HFFc6 (cell line): ENCODE results near the gene TBL1XR1. TPM values are rescaled to one million over a fixed set of nuclear protein-coding genes. Genes with fewer than 3 reads are reported as not detected.

Experiments used
- DNase-seq: peaks from one replicate; pipeline ENCODE4 v3.0.0-alpha.2; 2018
- H3K27ac Mint-ChIP-seq: 2 replicates; pipeline ENCODE4 v1.8.0; 2020; ENCODE audit warnings: mild to moderate bottlenecking, mixed read lengths
- H3K27me3 Mint-ChIP-seq: 2 replicates; pipeline ENCODE4 v1.8.0; 2021; ENCODE audit warnings: mild to moderate bottlenecking, moderate library complexity, mixed read lengths; ENCODE audit not compliant: insufficient read depth
- H3K36me3 Mint-ChIP-seq: 2 replicates; pipeline ENCODE4 v1.8.0; 2021; ENCODE audit warnings: low read depth, mixed read lengths
- H3K4me1 Mint-ChIP-seq: 2 replicates; pipeline ENCODE4 v1.8.0; 2020; ENCODE audit warnings: low read depth, mixed read lengths
- H3K4me3 Mint-ChIP-seq: 2 replicates; pipeline ENCODE4 v1.8.0; 2020; ENCODE audit warnings: mild to moderate bottlenecking, moderate library complexity, mixed read lengths
- H3K9me3 Mint-ChIP-seq: 2 replicates; pipeline ENCODE4 v1.8.0; 2020; ENCODE audit warnings: mild to moderate bottlenecking, mixed read lengths
- CTCF ChIP-seq: fragments of 200-600 bp; sonication (generic); IDR thresholded peaks from 2 replicates; pipeline ENCODE4 v1.5.0; 2021; ENCODE audit warnings: antibody characterized with exemption, mild to moderate bottlenecking
- total RNA-seq, 6 experiments: library from RNA; stranded (reverse); fragmentation: NEBNext Ultra II Directional; extraction: Animal tissue kit (Norgen Biotek cat#: 25700); gene quantifications; 2 replicates in 1 of 6; 3 replicates in 5 of 6; pipeline ENCODE4 v1.2.3, GENCODE V29; 2021

TBL1XR1 gene
- total RNA-seq, 6 experiments from 2014 or later: 89.5 to 131 (median 114) TPM

- H3K27me3 Mint-ChIP-seq: peaks cover 4% of the 10 kb centered on the region
- no peaks in the 10 kb centered on the region for H3K9me3 Mint-ChIP-seq
- TF ChIP-seq CTCF: no peak
- DNase-seq: no peak
- H3K4me3 Mint-ChIP-seq: no peak overlapping the region
- H3K27ac Mint-ChIP-seq: no peak overlapping the region
- H3K36me3 Mint-ChIP-seq: no peaks in the 10 kb centered on the region
- H3K4me1 Mint-ChIP-seq: no peaks in the 10 kb centered on the region
These were observed 15.5 kb upstream of the TBL1XR1 start for GRCh38 chr3:177212756-177213155.

- Mint-ChIP-seq H3K27me3 (peaks cover 4% of the 10 kb centered on the region), H3K36me3 (no peaks in the 10 kb centered on the region), H3K9me3 (no peaks in the 10 kb centered on the region), H3K27ac (no peak overlapping the region), H3K4me3 (no peak overlapping the region), H3K4me1 (no peaks in the 10 kb centered on the region)
- no peak for DNase-seq
- no peak for TF ChIP-seq CTCF
These were observed 15.0 kb upstream of the TBL1XR1 start for GRCh38 chr3:177212278-177212610.

- Mint-ChIP-seq H3K4me1 (no peaks in the 10 kb centered on the region), H3K4me3 (no peak overlapping the region), H3K27ac (no peak overlapping the region), H3K27me3 (peaks cover 4% of the 10 kb centered on the region), H3K9me3 (no peaks in the 10 kb centered on the region), H3K36me3 (no peaks in the 10 kb centered on the region)
- no peak for DNase-seq
- no peak for TF ChIP-seq CTCF
These were observed 14.4 kb upstream of the TBL1XR1 start for GRCh38 chr3:177211503-177212277.

- peaks cover 4% of the 10 kb centered on the region for H3K27me3 Mint-ChIP-seq
- no peaks in the 10 kb centered on the region for H3K36me3 Mint-ChIP-seq
- no peak overlapping the region for H3K27ac Mint-ChIP-seq
- no peaks in the 10 kb centered on the region for H3K9me3 Mint-ChIP-seq
- no peaks in the 10 kb centered on the region for H3K4me1 Mint-ChIP-seq
- no peak overlapping the region for H3K4me3 Mint-ChIP-seq
- no peak for DNase-seq
- no peak for TF ChIP-seq CTCF
These were observed 13.6 kb upstream of the TBL1XR1 start for GRCh38 chr3:177210744-177211502.

- DNase-seq: no peak
- no peak overlapping the region for H3K27ac Mint-ChIP-seq
- no peaks in the 10 kb centered on the region for H3K4me1 Mint-ChIP-seq
- H3K9me3 Mint-ChIP-seq: no peaks in the 10 kb centered on the region
- no peak for TF ChIP-seq CTCF
- H3K27me3 Mint-ChIP-seq: peaks cover 2% of the 10 kb centered on the region; the same call in 1 of the 2 replicates
- H3K36me3 Mint-ChIP-seq: no peaks in the 10 kb centered on the region
- H3K4me3 Mint-ChIP-seq: no peak overlapping the region
These were observed 12.2 kb upstream of the TBL1XR1 start for GRCh38 chr3:177209509-177209908.
